ENCODE results near the gene CA12. TPM values are rescaled to one million over a fixed set of nuclear protein-coding genes. Genes with fewer than 3 reads are reported as not detected.
A peak's percentile ranks its signal among the peaks of the same experiment; 100 is the strongest.

The CA12 gene
- total and polyA plus RNA-seq, 10 of the 15 experiments (the other 5 are each of a cell fraction or from before 2014, with no cell fraction given), result 0.03 to 0.10 TPM; not detected in 8

DNA sequence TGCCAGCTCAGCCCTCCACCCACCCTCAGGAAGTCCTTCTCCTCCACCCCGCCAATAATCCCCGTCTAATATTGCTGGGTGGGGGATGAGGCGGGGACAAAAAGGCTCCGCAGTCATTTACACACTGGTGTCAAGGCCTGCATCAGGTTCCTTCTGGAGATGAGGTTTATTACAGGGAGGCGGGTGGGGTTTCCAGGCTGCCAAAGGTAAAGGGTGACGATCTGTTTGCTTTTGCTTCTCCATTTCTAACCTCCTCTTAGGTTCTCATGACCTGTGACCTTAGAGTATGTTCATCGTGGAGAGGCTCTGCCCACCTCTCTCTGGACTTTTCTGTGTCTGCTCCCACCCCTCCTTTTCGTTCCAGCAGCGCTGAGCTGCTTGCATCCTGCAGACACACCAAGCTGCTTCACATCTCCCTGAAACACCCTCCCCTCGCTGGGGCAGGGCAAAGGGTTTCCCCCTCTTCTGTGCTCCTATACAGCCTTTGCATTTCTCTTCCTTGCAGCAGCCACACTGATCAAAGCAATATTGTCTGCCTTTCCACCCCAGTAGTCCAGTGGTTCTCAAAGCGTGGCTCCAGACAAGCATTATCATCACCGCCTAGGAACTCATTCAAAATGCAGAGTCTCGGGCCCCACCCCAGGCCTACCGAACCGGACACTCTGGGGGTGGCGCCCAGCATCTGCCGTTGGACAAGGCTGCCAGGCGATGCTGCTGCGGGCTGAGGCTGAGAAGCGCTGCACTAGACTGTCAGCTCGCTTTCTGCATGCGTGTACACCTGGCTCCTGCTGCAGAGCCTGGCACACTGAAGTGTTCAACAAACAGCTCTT is 26.6 kb downstream of the CA12 start:
- Histone ChIP-seq H3K4me2 (ENCODE audit: control insufficient read depth, insufficient read depth) (no peak overlapping the region), H3K9me3 (replicated peaks; ENCODE audit: control insufficient read depth, insufficient read depth, low read length) (no peaks in the 10 kb centered on the region), H3K36me3 (ENCODE audit: control insufficient read depth in 2 of 2, insufficient read depth in 2 of 2, low read length in 1 of 2) (no peaks in the 10 kb centered on the region), H2AFZ (ENCODE audit: control insufficient read depth, low read depth, low read length) (no peak overlapping the region), H3K27ac (ENCODE audit: control insufficient read depth, insufficient read depth) (no peak overlapping the region), H3K4me1 (ENCODE audit: control insufficient read depth, insufficient read depth, low read length) (no peaks in the 10 kb centered on the region), H3K4me3 (no peak overlapping the region), H3K79me2 (ENCODE audit: control insufficient read depth, insufficient read depth, low read length) (no peaks in the 10 kb centered on the region), H4K20me1 (ENCODE audit: control insufficient read depth, insufficient read depth) (no peaks in the 10 kb centered on the region), H3K9ac (ENCODE audit: control insufficient read depth, insufficient read depth, low read length) (no peak overlapping the region), H3K27me3 (replicated peaks in 1 of 2; ENCODE audit: control insufficient read depth in 2 of 2, insufficient read depth in 2 of 2, low read length in 1 of 2) (no peaks in the 10 kb centered on the region; a peak in 2 of 4 replicates)
- ChIA-PET RAD21 (ENCODE audit: unreplicated experiment) (no interaction called here), CTCF (no interaction called here), POLR2A (no interaction called here), SMC1A (ENCODE audit: uncharacterized antibody, unreplicated experiment) (interaction anchor here (1.4 kb wide), 1 partner anchor 54 kb away, joined by 4 read pairs; no protein-coding TSS in a partner anchor)
- BruUV-seq (replicated peaks), result no TSS peak
- intact Hi-C loops (cut with micrococcal nuclease; ENCODE audit: unreplicated experiment), result no loop called here
- FAIRE-seq (no peak), ATAC-seq (peak; percentile 18; the same call in 1 of the 3 replicates), DNase-seq (ENCODE audit: low read depth, low spot score) (no peak)
- WGBS (ENCODE audit: insufficient coverage, insufficient replicate concordance, low lambda C conversion rate, missing lambda C conversion rate), result 50% methylated on average over 22 of the region's 22 CpGs
- in situ Hi-C loops (cut with MboI), result no loop called here
- TF ChIP-seq, protein P1, sequence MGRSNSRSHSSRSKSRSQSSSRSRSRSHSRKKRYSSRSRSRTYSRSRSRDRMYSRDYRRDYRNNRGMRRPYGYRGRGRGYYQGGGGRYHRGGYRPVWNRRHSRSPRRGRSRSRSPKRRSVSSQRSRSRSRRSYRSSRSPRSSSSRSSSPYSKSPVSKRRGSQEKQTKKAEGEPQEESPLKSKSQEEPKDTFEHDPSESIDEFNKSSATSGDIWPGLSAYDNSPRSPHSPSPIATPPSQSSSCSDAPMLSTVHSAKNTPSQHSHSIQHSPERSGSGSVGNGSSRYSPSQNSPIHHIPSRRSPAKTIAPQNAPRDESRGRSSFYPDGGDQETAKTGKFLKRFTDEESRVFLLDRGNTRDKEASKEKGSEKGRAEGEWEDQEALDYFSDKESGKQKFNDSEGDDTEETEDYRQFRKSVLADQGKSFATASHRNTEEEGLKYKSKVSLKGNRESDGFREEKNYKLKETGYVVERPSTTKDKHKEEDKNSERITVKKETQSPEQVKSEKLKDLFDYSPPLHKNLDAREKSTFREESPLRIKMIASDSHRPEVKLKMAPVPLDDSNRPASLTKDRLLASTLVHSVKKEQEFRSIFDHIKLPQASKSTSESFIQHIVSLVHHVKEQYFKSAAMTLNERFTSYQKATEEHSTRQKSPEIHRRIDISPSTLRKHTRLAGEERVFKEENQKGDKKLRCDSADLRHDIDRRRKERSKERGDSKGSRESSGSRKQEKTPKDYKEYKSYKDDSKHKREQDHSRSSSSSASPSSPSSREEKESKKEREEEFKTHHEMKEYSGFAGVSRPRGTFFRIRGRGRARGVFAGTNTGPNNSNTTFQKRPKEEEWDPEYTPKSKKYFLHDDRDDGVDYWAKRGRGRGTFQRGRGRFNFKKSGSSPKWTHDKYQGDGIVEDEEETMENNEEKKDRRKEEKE (IDR thresholded peaks at IDR 0.05), result no peak
- TF ChIP-seq KAT2A (conservative IDR thresholded peaks at IDR 0.05; ENCODE audit: control insufficient read depth, low read depth, low read length) (no peak), RELA (IDR thresholded peaks at IDR 0.05; ENCODE audit: borderline replicate concordance, partially characterized antibody) (no peak), SUZ12 (IDR thresholded peaks at IDR 0.05; ENCODE audit: unreplicated experiment) (no peak), BRCA1 (IDR thresholded peaks at IDR 0.05; ENCODE audit: low read depth, low read length) (no peak), CEBPB (IDR thresholded peaks at IDR 0.05; ENCODE audit: borderline replicate concordance in 1 of 2, low read depth in 2 of 2, low read length in 2 of 2) (no peak), ZBED1 (IDR thresholded peaks at IDR 0.05; ENCODE audit: borderline replicate concordance) (no peak), SPI1 (IDR thresholded peaks at IDR 0.05; ENCODE audit: borderline replicate concordance, insufficient read depth, low read depth, low read length) (no peak)
- TF ChIP-seq, protein P2, sequence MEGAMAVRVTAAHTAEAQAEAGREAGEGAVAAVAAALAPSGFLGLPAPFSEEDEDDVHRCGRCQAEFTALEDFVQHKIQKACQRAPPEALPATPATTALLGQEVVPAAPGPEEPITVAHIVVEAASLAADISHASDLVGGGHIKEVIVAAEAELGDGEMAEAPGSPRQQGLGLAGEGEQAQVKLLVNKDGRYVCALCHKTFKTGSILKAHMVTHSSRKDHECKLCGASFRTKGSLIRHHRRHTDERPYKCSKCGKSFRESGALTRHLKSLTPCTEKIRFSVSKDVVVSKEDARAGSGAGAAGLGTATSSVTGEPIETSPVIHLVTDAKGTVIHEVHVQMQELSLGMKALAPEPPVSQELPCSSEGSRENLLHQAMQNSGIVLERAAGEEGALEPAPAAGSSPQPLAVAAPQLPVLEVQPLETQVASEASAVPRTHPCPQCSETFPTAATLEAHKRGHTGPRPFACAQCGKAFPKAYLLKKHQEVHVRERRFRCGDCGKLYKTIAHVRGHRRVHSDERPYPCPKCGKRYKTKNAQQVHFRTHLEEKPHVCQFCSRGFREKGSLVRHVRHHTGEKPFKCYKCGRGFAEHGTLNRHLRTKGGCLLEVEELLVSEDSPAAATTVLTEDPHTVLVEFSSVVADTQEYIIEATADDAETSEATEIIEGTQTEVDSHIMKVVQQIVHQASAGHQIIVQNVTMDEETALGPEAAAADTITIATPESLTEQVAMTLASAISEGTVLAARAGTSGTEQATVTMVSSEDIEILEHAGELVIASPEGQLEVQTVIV (IDR thresholded peaks at IDR 0.05; ENCODE audit: borderline replicate concordance, partially characterized antibody), result no peak
- TF ChIP-seq, protein P3, sequence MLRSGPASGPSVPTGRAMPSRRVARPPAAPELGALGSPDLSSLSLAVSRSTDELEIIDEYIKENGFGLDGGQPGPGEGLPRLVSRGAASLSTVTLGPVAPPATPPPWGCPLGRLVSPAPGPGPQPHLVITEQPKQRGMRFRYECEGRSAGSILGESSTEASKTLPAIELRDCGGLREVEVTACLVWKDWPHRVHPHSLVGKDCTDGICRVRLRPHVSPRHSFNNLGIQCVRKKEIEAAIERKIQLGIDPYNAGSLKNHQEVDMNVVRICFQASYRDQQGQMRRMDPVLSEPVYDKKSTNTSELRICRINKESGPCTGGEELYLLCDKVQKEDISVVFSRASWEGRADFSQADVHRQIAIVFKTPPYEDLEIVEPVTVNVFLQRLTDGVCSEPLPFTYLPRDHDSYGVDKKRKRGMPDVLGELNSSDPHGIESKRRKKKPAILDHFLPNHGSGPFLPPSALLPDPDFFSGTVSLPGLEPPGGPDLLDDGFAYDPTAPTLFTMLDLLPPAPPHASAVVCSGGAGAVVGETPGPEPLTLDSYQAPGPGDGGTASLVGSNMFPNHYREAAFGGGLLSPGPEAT (IDR thresholded peaks at IDR 0.05; ENCODE audit: low read depth), result no peak
- TF ChIP-seq, protein P4, sequence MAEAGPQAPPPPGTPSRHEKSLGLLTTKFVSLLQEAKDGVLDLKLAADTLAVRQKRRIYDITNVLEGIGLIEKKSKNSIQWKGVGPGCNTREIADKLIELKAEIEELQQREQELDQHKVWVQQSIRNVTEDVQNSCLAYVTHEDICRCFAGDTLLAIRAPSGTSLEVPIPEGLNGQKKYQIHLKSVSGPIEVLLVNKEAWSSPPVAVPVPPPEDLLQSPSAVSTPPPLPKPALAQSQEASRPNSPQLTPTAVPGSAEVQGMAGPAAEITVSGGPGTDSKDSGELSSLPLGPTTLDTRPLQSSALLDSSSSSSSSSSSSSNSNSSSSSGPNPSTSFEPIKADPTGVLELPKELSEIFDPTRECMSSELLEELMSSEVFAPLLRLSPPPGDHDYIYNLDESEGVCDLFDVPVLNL (IDR thresholded peaks at IDR 0.05; ENCODE audit: low read depth, low read length), result no peak
